ENCODE results near the gene LYPD6B.

LYPD6B gene

GRCh38 chr2:149038442-149039212, at the start of gene LYPD6B:
Gene LYPD6B (plus strand): TSS chr2:149038699. CDS start chr2:149130949, 92,250 bp downstream.
- DNase-seq, result no peak

- DNase-seq, result no peak
These were observed 48.5 kb upstream of the LYPD6B start for GRCh38 chr2:148989882-148990493.

GRCh38 chr2:148990968-148991367, 47.5 kb upstream of the LYPD6B start:
- DNase-seq, result no peak

GRCh38 chr2:148992448-148992847, 46.1 kb upstream of the LYPD6B start:
- no peak for DNase-seq

GRCh38 chr2:148993351-148993750, 45.1 kb upstream of the LYPD6B start:
- no peak for DNase-seq

GRCh38 chr2:148994341-148994740, 44.2 kb upstream of the LYPD6B start:
- no peak for DNase-seq

GRCh38 chr2:148996805-148997204, 41.7 kb upstream of the LYPD6B start:
- no peak for DNase-seq

- no peak for DNase-seq
These were observed 40.2 kb upstream of the LYPD6B start for GRCh38 chr2:148998165-148998830.

GRCh38 chr2:148998831-148999200, 39.7 kb upstream of the LYPD6B start:
- DNase-seq, result no peak

- no peak for DNase-seq
These were observed 39.0 kb upstream of the LYPD6B start for GRCh38 chr2:148999451-148999921.

GRCh38 chr2:149000158-149000938, 38.2 kb upstream of the LYPD6B start:
- no peak for DNase-seq

GRCh38 chr2:149001496-149001895, 37.0 kb upstream of the LYPD6B start:
- no peak for DNase-seq

GRCh38 chr2:149002378-149002890, 36.1 kb upstream of the LYPD6B start:
- no peak for DNase-seq

GRCh38 chr2:149002891-149003740, 35.4 kb upstream of the LYPD6B start:
- no peak for DNase-seq

- DNase-seq, result no peak
These were observed 33.7 kb upstream of the LYPD6B start for GRCh38 chr2:149004836-149005235.

GRCh38 chr2:149005471-149006077, 32.9 kb upstream of the LYPD6B start:
- no peak for DNase-seq

- DNase-seq, result no peak
These were observed 31.5 kb upstream of the LYPD6B start for GRCh38 chr2:149006883-149007543.

GRCh38 chr2:149008381-149008780, 30.1 kb upstream of the LYPD6B start:
- no peak for DNase-seq

GRCh38 chr2:149009576-149010461, 28.7 kb upstream of the LYPD6B start:
- DNase-seq, result no peak

- no peak for DNase-seq
These were observed 26.0 kb upstream of the LYPD6B start for GRCh38 chr2:149012545-149012944.

All from NCI-H187 treated with DMSO at 0.1 percent for 48 hours (cell line).